ENCODE data around the gene TIRAP. TPM values are rescaled to one million over a fixed set of nuclear protein-coding genes. Genes with fewer than 3 reads are reported as not detected.

The TIRAP gene
- total RNA-seq: 6.1 and 6.4 TPM in 2 replicates

GRCh38 chr11:126282736-126283591 lies at the start of gene TIRAP:
TSS of gene TIRAP (plus strand) at chr11:126283093. CDS start at chr11:126290895, 7,802 bp downstream.

GRCh38 chr11:126268708-126269579 lies 13.9 kb upstream of the TIRAP start, which contains the start of the genes FOXRED1 and SRPRA:
TSS of gene FOXRED1 (plus strand) at chr11:126269154. CDS start at chr11:126269207, 53 bp downstream.
TSS of gene SRPRA (minus strand) at chr11:126268895. CDS start at chr11:126268804, 91 bp downstream.

GRCh38 chr11:126303623-126304456 lies 20.9 kb downstream of the TIRAP start, which contains the start of gene DCPS:
TSS of gene DCPS (plus strand) at chr11:126304060. CDS start at chr11:126304081, 21 bp downstream.

Small RNAs within 50 kb of the gene (small RNA-seq; reads per million reads assigned to genes)
- gene RN7SL351P: not detected

Other genes with a start within 250 kb of the TIRAP start
- gene CDON, start 220.2 kb upstream of the TIRAP start, total RNA-seq: 3.6 TPM in 2 replicates
- 42.9 and 45.6 TPM in 2 replicates for gene RPUSD4, start 71.4 kb upstream of the TIRAP start, total RNA-seq
- gene FAM118B, start 71.3 kb upstream of the TIRAP start, total RNA-seq: 37.3 and 41.6 TPM in 2 replicates
- gene SRPRA, start 14.2 kb upstream of the TIRAP start, total RNA-seq: 104 and 107 TPM in 2 replicates
- gene FOXRED1, start 13.9 kb upstream of the TIRAP start, total RNA-seq: 15.2 and 20.9 TPM in 2 replicates
- gene DCPS, start 21.0 kb downstream of the TIRAP start, total RNA-seq: 15.2 and 18.9 TPM in 2 replicates
- 15.4 and 19.1 TPM in 2 replicates for gene ST3GAL4, start 72.6 kb downstream of the TIRAP start, total RNA-seq

Measured in thoracic aorta endothelial cell (primary cell).